HEK293T (cell line): ENCODE measurements around the gene CTPS2.

Experiments used
- CTCF ChIA-PET: fragments of 350-600 bp; formaldehyde crosslinking; extraction: SDS; loops from one replicate; lab custom pipeline; 2021; ENCODE audit warnings: antibody characterized with exemption, inconsistent platforms; lab: Yijun Ruan, JAX
- POLR2A ChIA-PET: fragments of 350-600 bp; formaldehyde crosslinking; extraction: SDS; loops from one replicate; lab custom pipeline; 2020; ENCODE audit warnings: antibody characterized with exemption, inconsistent platforms; lab: Yijun Ruan, JAX
- DNase-seq: peaks from one replicate; pipeline ENCODE4 v3.0.0; 2012; ENCODE audit warnings: mixed read lengths; ENCODE audit errors: extremely low spot score
- ARNT ChIP-seq: fragments of 450-650 bp; IDR thresholded peaks from 2 replicates; pipeline ENCODE4 v1.6.1; 2017; ENCODE audit warnings: mild to moderate bottlenecking
- BHLHE40 ChIP-seq: fragments of 450-650 bp; IDR thresholded peaks from 2 replicates; pipeline ENCODE4 v1.6.1; 2016; ENCODE audit warnings: mild to moderate bottlenecking, moderate library complexity, borderline replicate concordance
- CTBP1 ChIP-seq: fragments of 450-650 bp; IDR thresholded peaks from 2 replicates; pipeline ENCODE4 v1.6.1; 2016; ENCODE audit warnings: borderline replicate concordance
- ELF4 ChIP-seq: fragments of 450-650 bp; IDR thresholded peaks from 2 replicates; pipeline ENCODE4 v1.6.1; 2017; ENCODE audit warnings: antibody characterized with exemption
- FOXA1 ChIP-seq: fragments of 450-650 bp; IDR thresholded peaks from 2 replicates; pipeline ENCODE4 v1.6.1; 2016; ENCODE audit warnings: mild to moderate bottlenecking
- FOXK2 ChIP-seq: fragments of 450-650 bp; IDR thresholded peaks from 2 replicates; pipeline ENCODE4 v1.6.1; 2016; ENCODE audit warnings: mild to moderate bottlenecking
- FOXM1 ChIP-seq: fragments of 450-650 bp; IDR thresholded peaks from 2 replicates; pipeline ENCODE4 v1.6.1; 2017; ENCODE audit warnings: mild to moderate bottlenecking, borderline replicate concordance
- HDGF ChIP-seq: fragments of 450-650 bp; IDR thresholded peaks from 2 replicates; pipeline ENCODE4 v1.6.1; 2017; ENCODE audit warnings: antibody characterized with exemption, borderline replicate concordance
- L3MBTL2 ChIP-seq: fragments of 450-650 bp; conservative IDR thresholded peaks from 2 replicates; pipeline ENCODE4 v1.6.1; 2016; ENCODE audit warnings: mild to moderate bottlenecking
- LEF1 ChIP-seq: fragments of 450-650 bp; IDR thresholded peaks from 2 replicates; pipeline ENCODE4 v1.6.1; 2017; ENCODE audit warnings: mild to moderate bottlenecking, borderline replicate concordance
- NFRKB ChIP-seq: fragments of 450-650 bp; IDR thresholded peaks from 2 replicates; pipeline ENCODE4 v1.6.1; 2016; ENCODE audit warnings: mild to moderate bottlenecking, moderate library complexity
- SP1 ChIP-seq: fragments of 450-650 bp; IDR thresholded peaks from 2 replicates; pipeline ENCODE4 v1.6.1; 2017
- SUZ12 ChIP-seq: fragments of 450-650 bp; IDR thresholded peaks from 2 replicates; pipeline ENCODE4 v1.6.1; 2016; ENCODE audit warnings: mild to moderate bottlenecking
- TARDBP ChIP-seq: fragments of 450-650 bp; IDR thresholded peaks from 2 replicates; pipeline ENCODE4 v1.6.1; 2016
- ZNF384 ChIP-seq: fragments of 450-650 bp; IDR thresholded peaks from 2 replicates; pipeline ENCODE4 v1.6.1; 2016
- TF ChIP-seq, protein P1 (sequence below): fragments of 450-650 bp; IDR thresholded peaks from 2 replicates; pipeline ENCODE4 v1.6.1; 2016

CTPS2 gene

DNA sequence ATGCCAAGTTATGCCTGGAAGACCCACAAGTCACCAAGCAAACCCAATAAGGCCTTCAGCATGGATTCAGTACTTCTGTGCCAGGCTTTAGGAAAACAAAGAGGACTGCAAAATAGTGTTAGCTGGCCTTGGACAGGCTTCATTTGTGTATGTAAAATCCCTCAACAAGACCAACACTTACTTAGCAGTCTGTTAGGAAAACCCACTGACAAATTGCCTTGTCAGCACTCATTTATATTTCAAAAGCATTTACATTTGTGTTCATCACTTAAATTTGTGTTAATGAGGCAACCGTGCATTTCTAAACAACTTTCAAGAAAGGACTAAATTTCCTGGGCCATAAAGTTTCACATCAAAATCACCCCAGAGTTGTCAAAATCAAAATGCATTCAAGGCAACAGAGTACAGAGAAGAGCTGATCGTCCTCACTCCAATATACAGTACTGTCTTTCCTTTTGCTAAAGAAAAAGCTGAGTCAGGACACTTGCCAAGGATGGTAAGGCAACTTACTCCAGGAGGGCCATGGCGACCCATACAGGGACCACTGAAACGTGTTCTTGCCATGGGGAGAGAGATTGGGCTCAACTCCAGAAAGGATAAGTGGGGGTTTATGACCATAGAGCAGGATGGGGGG is 61.0 kb downstream of the CTPS2 start:
- TF ChIP-seq LEF1 (no peak), SUZ12 (no peak), FOXK2 (no peak), NFRKB (no peak), CTBP1 (no peak), ARNT (no peak), BHLHE40 (no peak), ELF4 (no peak), ZNF384 (no peak), HDGF (no peak), FOXA1 (no peak), SP1 (no peak), L3MBTL2 (no peak), FOXM1 (no peak)
- TF ChIP-seq, protein P1, sequence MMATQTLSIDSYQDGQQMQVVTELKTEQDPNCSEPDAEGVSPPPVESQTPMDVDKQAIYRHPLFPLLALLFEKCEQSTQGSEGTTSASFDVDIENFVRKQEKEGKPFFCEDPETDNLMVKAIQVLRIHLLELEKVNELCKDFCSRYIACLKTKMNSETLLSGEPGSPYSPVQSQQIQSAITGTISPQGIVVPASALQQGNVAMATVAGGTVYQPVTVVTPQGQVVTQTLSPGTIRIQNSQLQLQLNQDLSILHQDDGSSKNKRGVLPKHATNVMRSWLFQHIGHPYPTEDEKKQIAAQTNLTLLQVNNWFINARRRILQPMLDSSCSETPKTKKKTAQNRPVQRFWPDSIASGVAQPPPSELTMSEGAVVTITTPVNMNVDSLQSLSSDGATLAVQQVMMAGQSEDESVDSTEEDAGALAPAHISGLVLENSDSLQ, result no peak
- POLR2A ChIA-PET, result interaction anchor here (0.8 kb wide), 1 partner anchor 68 kb away, joined by 3 read pairs; the partner anchor contains the start of gene SYAP1
- DNase-seq, result no peak
- CTCF ChIA-PET, result no interaction called here

DNA sequence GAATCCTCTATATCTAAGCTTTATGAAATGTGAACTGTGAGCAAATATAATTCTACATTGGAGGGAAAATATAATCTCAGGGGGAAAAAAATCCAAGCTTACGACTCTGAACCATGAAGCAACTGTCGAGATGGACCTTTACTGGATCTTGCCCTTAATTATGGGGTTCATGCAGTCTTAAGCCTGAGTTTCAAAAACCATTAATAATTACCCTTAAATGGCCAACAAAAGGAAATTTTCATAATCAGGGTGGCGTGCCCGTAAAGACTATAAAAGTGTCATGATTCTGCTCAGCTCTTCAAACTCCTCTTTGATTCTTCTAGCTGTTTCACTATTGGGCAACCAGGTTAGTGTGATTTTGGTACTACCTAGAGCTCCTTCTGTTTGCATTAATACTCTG is 62.6 kb downstream of the CTPS2 start, which contains the start of gene S100G:
Gene S100G (plus strand): TSS at position 301 of the 400 bp plus-strand sequence. CDS start 849 bp downstream, outside the sequence.
- TF ChIP-seq NFRKB (no peak), BHLHE40 (no peak), CTBP1 (no peak), ZNF384 (no peak), TARDBP (no peak), FOXM1 (no peak), ELF4 (no peak), ARNT (no peak), SP1 (no peak), L3MBTL2 (no peak), FOXK2 (no peak), SUZ12 (no peak), HDGF (no peak), FOXA1 (no peak), LEF1 (no peak)
- TF ChIP-seq, protein P1, result no peak
- CTCF ChIA-PET, result no interaction called here
- no peak for DNase-seq
- POLR2A ChIA-PET, result no interaction called here

DNA sequence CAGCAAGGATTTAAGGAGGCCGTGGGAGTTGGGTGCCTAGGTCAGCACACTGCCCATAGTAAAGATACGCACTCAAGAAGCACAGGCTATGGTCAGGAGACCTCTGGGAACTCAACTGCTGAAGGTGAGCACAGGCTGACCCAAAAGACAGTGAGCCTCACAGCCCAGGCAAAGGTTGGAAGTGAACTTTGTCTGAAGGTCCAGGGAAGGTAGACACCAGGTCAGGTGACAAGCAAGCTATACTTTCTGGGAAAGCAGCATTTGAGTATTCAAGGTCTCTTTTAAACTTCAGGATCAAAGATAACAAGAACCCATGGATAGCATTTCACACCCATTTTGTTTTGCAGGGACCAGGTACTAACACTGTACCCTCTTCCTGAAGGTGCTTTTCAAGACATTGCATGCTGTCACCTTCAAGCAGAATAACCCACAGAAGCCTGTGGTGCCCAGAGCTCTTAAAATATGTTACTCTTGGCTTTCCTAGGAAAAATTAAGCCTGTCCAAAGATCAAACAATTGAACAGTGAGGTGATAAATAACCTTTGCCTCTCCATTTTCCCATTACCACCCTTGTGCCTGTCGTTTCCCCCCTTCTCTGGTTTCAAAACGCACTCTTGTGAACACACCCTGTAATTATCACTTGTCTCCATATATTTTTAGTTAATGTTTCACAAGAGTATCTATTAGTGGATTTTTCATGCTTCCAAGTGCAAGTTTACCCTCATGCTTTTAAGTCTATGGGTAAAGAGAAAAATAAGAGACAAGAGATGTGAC is 65.9 kb downstream of the CTPS2 start:
- TF ChIP-seq ZNF384 (no peak), SUZ12 (no peak), FOXM1 (no peak), ELF4 (no peak), ARNT (no peak), L3MBTL2 (no peak), SP1 (no peak), FOXA1 (no peak), FOXK2 (no peak), BHLHE40 (no peak), LEF1 (no peak), CTBP1 (no peak), HDGF (no peak), TARDBP (no peak), NFRKB (no peak)
- TF ChIP-seq, protein P1, result no peak
- no peak for DNase-seq
- ChIA-PET POLR2A (no interaction called here), CTCF (no interaction called here)

DNA sequence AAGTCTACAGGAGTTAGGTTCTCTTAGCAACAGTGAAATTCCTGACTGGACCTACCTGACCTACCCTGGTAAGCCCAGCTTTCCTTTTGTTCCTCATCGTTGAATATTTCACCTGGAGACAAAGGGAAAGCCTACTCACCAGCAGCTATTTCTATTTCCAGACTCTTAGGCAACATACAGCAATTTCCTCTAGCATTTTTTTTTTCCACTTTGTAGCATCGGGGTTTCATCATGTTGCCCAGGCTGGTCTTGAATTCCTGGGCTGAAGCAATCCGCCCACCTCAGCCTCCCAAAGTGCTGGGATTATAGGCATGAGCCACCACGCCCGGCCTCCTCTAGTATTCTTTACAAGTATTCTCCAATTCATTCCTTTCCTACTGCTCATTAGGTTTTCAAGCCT is 69.3 kb downstream of the CTPS2 start:
- TF ChIP-seq HDGF, result no peak
- TF ChIP-seq, protein P1, result no peak
- no peak for TF ChIP-seq ARNT
- TF ChIP-seq CTBP1, result no peak
- TF ChIP-seq BHLHE40, result no peak
- ChIA-PET CTCF (interaction anchor here (0.9 kb wide), 1 partner anchor 198 kb away, joined by 3 read pairs; no protein-coding TSS in a partner anchor), POLR2A (no interaction called here)
- no peak for DNase-seq

DNA sequence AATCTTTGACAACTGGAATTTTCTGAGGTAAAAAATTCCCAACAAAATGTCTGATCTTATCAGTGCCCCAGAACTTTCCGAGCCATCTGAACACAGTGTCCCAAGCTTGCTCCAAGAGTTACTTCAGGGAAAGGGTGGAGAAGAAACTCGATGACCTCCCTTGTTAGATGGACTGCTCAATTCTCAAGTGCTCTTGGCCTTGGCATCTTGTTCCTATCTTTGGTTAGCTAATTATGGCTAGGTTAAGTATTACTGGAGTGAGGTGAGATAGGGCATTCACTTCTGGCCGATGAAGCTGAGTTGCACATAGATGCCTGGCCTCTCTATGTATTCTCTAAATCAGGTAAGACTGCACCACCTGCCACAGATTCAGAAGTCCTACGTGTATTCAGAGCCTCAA is 71.6 kb downstream of the CTPS2 start:
- DNase-seq, result no peak
- TF ChIP-seq HDGF (no peak), SUZ12 (no peak)
- TF ChIP-seq, protein P1, result no peak
- POLR2A ChIA-PET, result no interaction called here
- CTCF ChIA-PET, result no interaction called here
